ENCODE measurements around the gene PLXNA2.

Gene PLXNA2

GRCh38 chr1:208136459-208137182 lies 107.6 kb downstream of the PLXNA2 start:
- DNase-seq, result no peak

GRCh38 chr1:208135354-208135753 lies 108.8 kb downstream of the PLXNA2 start:
- DNase-seq, result no peak

GRCh38 chr1:208134491-208134890 lies 109.7 kb downstream of the PLXNA2 start:
- no peak for DNase-seq

- no peak for DNase-seq
Observed at GRCh38 chr1:208133355-208133754, 110.8 kb downstream of the PLXNA2 start.

- DNase-seq, result peak; percentile 39 to 40
Observed at GRCh38 chr1:208132287-208132882, 111.8 kb downstream of the PLXNA2 start.

- DNase-seq, result no peak
Observed at GRCh38 chr1:208131621-208132286, 112.4 kb downstream of the PLXNA2 start.

GRCh38 chr1:208129487-208129886 lies 114.7 kb downstream of the PLXNA2 start:
- no peak for DNase-seq

- no peak for DNase-seq
Observed at GRCh38 chr1:208129060-208129459, 115.1 kb downstream of the PLXNA2 start.

- DNase-seq, result no peak
Observed at GRCh38 chr1:208127792-208128529, 116.2 kb downstream of the PLXNA2 start.

GRCh38 chr1:208127284-208127683 lies 116.9 kb downstream of the PLXNA2 start:
- DNase-seq, result no peak

- no peak for DNase-seq
Observed at GRCh38 chr1:208126108-208126507, 118.1 kb downstream of the PLXNA2 start.

GRCh38 chr1:208122612-208123358 lies 121.4 kb downstream of the PLXNA2 start:
- no peak for DNase-seq

- no peak for DNase-seq
Observed at GRCh38 chr1:208121813-208122364, 122.3 kb downstream of the PLXNA2 start.

- no peak for DNase-seq
Observed at GRCh38 chr1:208120431-208120790, 123.8 kb downstream of the PLXNA2 start.

- DNase-seq, result no peak
Observed at GRCh38 chr1:208118841-208119606, 125.2 kb downstream of the PLXNA2 start.

GRCh38 chr1:208118306-208118705 lies 125.9 kb downstream of the PLXNA2 start:
- no peak for DNase-seq

- DNase-seq, result no peak
Observed at GRCh38 chr1:208117826-208118225, 126.4 kb downstream of the PLXNA2 start.

GRCh38 chr1:208117409-208117808 lies 126.8 kb downstream of the PLXNA2 start:
- no peak for DNase-seq

GRCh38 chr1:208115924-208116640 lies 128.1 kb downstream of the PLXNA2 start:
- no peak for DNase-seq

- no peak for DNase-seq
Observed at GRCh38 chr1:208113011-208113410, 131.2 kb downstream of the PLXNA2 start.

- DNase-seq, result peak; percentile 17 to 27
Observed at GRCh38 chr1:208112401-208112800, 131.8 kb downstream of the PLXNA2 start.

All from SHP77 (cell line).